HCT116 (cell line): ENCODE measurements around the gene VASN.

Source experiments
- ATF3 ChIP-seq: IDR thresholded peaks from 2 replicates; pipeline ENCODE4 v1.6.1; 2012
- CTCF ChIP-seq, 3 experiments: fragments of 200-600 bp in 1 of 3; sonication (generic) in 1 of 3; IDR thresholded peaks in 2 of 3; conservative IDR thresholded peaks in 1 of 3; 2 replicates each; pipeline ENCODE4 v1.5.1; 2012 to 2017; ENCODE audit warnings: low read depth in 2 of 3, low read length in 2 of 3, antibody characterized with exemption in 1 of 3, borderline replicate concordance in 1 of 3, control low read depth in 1 of 3, mild to moderate bottlenecking in 1 of 3, mixed read lengths in 1 of 3, mixed run types in 1 of 3, moderate library complexity in 1 of 3; ENCODE audit not compliant: insufficient read depth in 1 of 3

DNA sequence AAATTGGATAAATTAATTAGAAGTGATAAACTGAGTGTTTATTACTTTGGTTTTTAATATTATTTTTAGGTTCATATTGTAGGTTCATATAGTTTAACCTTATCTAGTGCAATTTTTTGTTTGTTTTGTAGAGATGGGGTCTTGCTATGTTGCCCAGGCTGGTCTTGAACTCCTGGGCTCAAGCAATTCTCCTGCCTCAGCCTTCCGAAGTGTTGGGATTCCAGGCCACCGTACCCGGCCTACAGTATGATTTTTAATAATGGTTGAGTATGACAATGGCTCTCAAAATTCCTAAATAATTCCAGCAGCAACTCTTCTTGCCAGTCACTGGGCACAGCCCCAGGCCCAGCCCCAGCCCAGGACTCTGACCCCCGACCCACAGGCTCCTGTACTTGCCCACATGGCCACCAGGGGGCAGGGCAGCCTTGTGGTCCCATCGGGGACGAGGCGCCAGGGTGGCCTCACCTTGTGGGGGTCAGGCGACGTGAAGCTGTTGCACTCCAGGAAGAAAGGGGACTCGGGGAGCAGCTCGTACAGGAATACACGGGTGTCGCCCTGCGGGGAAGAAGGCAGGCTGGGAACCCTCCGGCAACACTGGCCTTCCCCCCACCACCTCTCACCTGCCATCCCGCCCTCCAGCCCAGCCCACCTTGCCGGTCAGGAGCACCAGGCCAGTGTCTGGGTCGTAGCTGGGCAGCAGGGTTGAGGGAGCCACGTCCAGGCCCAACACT lies 12.7 kb upstream of the VASN start:
- no peak for TF ChIP-seq ATF3
- peak; percentile 92 to 94 (median 92) for TF ChIP-seq CTCF (IDR thresholded peaks at IDR 0.05 in 2 of 3, conservative IDR thresholded peaks at IDR 0.05 in 1 of 3; ENCODE audit: borderline replicate concordance in 1 of 3, insufficient read depth in 1 of 3, low read depth in 2 of 3, low read length in 2 of 3)
